HepG2 (cell line): Measurements from ENCODE around the gene SFT2D1. TPM values are rescaled to one million over a fixed set of nuclear protein-coding genes. Genes with fewer than 3 reads are reported as not detected.

Experiments used
- HOXA3 ChIP-seq: sonication (generic); formaldehyde crosslinking; IDR thresholded peaks from 2 replicates; pipeline ENCODE4 v1.5.0; 2020; ENCODE audit warnings: missing genetic modification reagents
- KDM6A ChIP-seq: IDR thresholded peaks from 2 replicates; pipeline ENCODE4 v1.6.1; 2016; ENCODE audit warnings: low read depth
- KLF6 ChIP-seq: IDR thresholded peaks from 2 replicates; pipeline ENCODE4 v1.8.0; 2016; ENCODE audit warnings: missing biosample characterization, missing genetic modification reagents
- MIER3 ChIP-seq: IDR thresholded peaks from 2 replicates; pipeline ENCODE4 v1.6.1; 2016; ENCODE audit warnings: missing compliant biosample characterization, borderline replicate concordance
- SALL1 ChIP-seq: sonication (generic); formaldehyde crosslinking; IDR thresholded peaks from 2 replicates; pipeline ENCODE4 v1.8.0; 2022; ENCODE audit warnings: mild to moderate bottlenecking, missing genetic modification reagents
- SATB2 ChIP-seq: sonication (generic); formaldehyde crosslinking; IDR thresholded peaks from 2 replicates; pipeline ENCODE4 v1.5.0; 2020; ENCODE audit warnings: missing genetic modification reagents
- SCMH1 ChIP-seq: sonication (generic); formaldehyde crosslinking; IDR thresholded peaks from 2 replicates; pipeline ENCODE4 v1.9.0; 2021; ENCODE audit warnings: missing genetic modification reagents, mild to moderate bottlenecking, borderline replicate concordance
- TBL1XR1 ChIP-seq: fragments of 150-350 bp; IDR thresholded peaks from 2 replicates; pipeline ENCODE4 v1.6.1; 2014; ENCODE audit warnings: borderline replicate concordance, low read length; ENCODE audit not compliant: partially characterized antibody
- WIZ ChIP-seq: sonication (generic); formaldehyde crosslinking; IDR thresholded peaks from 2 replicates; pipeline ENCODE4 v1.5.1; 2020; ENCODE audit warnings: mild to moderate bottlenecking, missing genetic modification reagents
- ZNF235 ChIP-seq: sonication (generic); formaldehyde crosslinking; IDR thresholded peaks from 2 replicates; pipeline ENCODE4 v1.8.1; 2023; ENCODE audit warnings: mild to moderate bottlenecking, missing genetic modification reagents, borderline replicate concordance
- ZNF7 ChIP-seq: IDR thresholded peaks from 2 replicates; pipeline ENCODE4 v1.6.1; 2016; ENCODE audit warnings: missing biosample characterization, missing genetic modification reagents
- ZNF713 ChIP-seq: sonication (generic); formaldehyde crosslinking; IDR thresholded peaks from 2 replicates; pipeline ENCODE4 v1.4.0; 2020; ENCODE audit warnings: mild to moderate bottlenecking, missing genetic modification reagents
- ZNF850 ChIP-seq: sonication (generic); formaldehyde crosslinking; conservative IDR thresholded peaks from 2 replicates; pipeline ENCODE4 v1.9.0; 2021; ENCODE audit warnings: mild to moderate bottlenecking, missing genetic modification reagents
- ZSCAN9 ChIP-seq: IDR thresholded peaks from 2 replicates; pipeline ENCODE4 v1.6.1; 2016; ENCODE audit warnings: borderline replicate concordance
- polyA plus RNA-seq, 8 experiments: library from polyadenylated mRNA; depleted of rRNA in 3 of 8; stranded (reverse) in 7 of 8; unstranded in 1 of 8; fragments of >200 nt; fragmentation: Illumina TruSeq in 4 of 8; extraction: Trizol in 4 of 8; gene quantifications; 2 replicates each; pipeline versions ENCODE4 v1.2.1 to v1.2.3, GENCODE V29; 2011 to 2016; ENCODE audit warnings: low read depth in 4 of 8, missing spikeins in 1 of 8, mixed read lengths in 1 of 8; ENCODE audit not compliant: insufficient read depth in 1 of 8
- total RNA-seq, 5 experiments: library from RNA; depleted of rRNA; stranded (reverse); fragments of >200 nt; fragmentation: Illumina TruSeq; extraction: Trizol; gene quantifications; 2 replicates each; pipeline ENCODE4 v1.2.3, GENCODE V29; 2016; ENCODE audit warnings: low read depth in 1 of 5
- TF ChIP-seq, protein P1 (sequence below): sonication (generic); formaldehyde crosslinking; IDR thresholded peaks from 2 replicates; pipeline ENCODE4 v1.4.0; 2020; ENCODE audit warnings: low read depth, missing genetic modification reagents
- TF ChIP-seq, protein P2 (sequence below): sonication (generic); formaldehyde crosslinking; IDR thresholded peaks from 2 replicates; pipeline ENCODE4 v1.5.1; 2020; ENCODE audit warnings: missing genetic modification reagents, mild to moderate bottlenecking, borderline replicate concordance
- TF ChIP-seq, protein P3 (sequence below): sonication (generic); formaldehyde crosslinking; IDR thresholded peaks from 2 replicates; pipeline ENCODE4 v1.8.0; 2023; ENCODE audit warnings: mild to moderate bottlenecking, missing genetic modification reagents
- TF ChIP-seq, protein P4 (sequence below): sonication (generic); formaldehyde crosslinking; IDR thresholded peaks from 2 replicates; pipeline ENCODE4 v1.4.0; 2020; ENCODE audit warnings: missing genetic modification reagents, mild to moderate bottlenecking, borderline replicate concordance
- TF ChIP-seq, protein P5 (sequence below): IDR thresholded peaks from 2 replicates; pipeline ENCODE4 v1.6.1; 2016; ENCODE audit warnings: missing compliant biosample characterization, missing genetic modification reagents, borderline replicate concordance

Gene SFT2D1
- total and polyA plus RNA-seq, 2 of the 13 experiments (the other 11 are each of a cell fraction or from before 2014, with no cell fraction given), result 115 to 147 TPM

DNA sequence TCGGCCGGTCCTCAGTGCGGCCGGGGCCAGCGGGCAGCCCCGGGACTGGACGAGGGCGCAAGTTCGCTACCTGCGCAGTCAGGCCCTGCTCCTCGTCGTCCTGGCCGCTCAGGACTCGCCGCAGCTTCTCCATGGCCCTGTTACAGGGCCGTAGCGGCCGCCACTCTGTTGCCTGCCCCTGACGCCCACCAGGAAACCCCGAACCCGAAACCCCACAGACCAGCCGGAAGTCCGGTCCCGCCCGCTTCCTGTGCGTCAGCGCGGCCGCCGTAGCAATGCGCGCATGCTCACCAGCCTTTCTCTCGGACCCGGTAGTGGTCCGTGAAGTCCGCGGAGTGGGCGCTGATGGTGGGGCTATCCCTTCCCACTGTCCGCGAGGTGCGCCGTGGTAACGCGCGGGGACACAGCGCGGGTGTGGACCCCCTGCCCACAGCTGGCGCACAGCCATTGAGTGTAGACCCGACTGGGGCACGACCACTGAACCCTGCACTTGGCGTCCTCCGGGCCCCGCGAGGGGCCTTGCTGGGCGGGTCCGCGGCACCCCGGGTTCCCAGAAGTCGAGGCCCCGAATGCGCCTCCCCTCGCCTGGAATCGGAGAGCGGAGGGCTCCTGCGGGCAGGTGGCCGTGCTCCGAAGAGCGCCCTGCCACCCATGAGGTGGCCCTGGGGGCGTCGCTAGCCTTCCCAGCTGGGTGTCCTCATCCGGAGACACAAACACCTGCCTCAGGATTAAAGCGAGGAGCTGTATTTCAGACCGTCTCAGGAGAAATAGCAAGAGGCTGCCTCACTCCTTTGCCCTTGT, at the start of gene SFT2D1 (continued):
- TF ChIP-seq, protein P1, sequence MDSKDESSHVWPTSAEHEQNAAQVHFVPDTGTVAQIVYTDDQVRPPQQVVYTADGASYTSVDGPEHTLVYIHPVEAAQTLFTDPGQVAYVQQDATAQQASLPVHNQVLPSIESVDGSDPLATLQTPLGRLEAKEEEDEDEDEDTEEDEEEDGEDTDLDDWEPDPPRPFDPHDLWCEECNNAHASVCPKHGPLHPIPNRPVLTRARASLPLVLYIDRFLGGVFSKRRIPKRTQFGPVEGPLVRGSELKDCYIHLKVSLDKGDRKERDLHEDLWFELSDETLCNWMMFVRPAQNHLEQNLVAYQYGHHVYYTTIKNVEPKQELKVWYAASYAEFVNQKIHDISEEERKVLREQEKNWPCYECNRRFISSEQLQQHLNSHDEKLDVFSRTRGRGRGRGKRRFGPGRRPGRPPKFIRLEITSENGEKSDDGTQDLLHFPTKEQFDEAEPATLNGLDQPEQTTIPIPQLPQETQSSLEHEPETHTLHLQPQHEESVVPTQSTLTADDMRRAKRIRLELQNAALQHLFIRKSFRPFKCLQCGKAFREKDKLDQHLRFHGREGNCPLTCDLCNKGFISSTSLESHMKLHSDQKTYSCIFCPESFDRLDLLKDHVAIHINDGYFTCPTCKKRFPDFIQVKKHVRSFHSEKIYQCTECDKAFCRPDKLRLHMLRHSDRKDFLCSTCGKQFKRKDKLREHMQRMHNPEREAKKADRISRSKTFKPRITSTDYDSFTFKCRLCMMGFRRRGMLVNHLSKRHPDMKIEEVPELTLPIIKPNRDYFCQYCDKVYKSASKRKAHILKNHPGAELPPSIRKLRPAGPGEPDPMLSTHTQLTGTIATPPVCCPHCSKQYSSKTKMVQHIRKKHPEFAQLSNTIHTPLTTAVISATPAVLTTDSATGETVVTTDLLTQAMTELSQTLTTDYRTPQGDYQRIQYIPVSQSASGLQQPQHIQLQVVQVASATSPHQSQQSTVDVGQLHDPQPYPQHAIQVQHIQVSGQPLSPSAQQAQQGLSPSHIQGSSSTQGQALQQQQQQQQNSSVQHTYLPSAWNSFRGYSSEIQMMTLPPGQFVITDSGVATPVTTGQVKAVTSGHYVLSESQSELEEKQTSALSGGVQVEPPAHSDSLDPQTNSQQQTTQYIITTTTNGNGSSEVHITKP (CRISPR knock-in tag), result no peak; the same call in none of the 2 replicates
- TF ChIP-seq ZNF235 (CRISPR knock-in tag) (peak; percentile 97), TBL1XR1 (no peak), MIER3 (peak; percentile 67), SALL1 (CRISPR knock-in tag) (peak; percentile 95), SATB2 (CRISPR knock-in tag) (peak; percentile 81; the same call in 1 of the 2 replicates), WIZ (CRISPR knock-in tag) (peak; percentile 93), ZSCAN9 (CRISPR knock-in tag) (0 out of 2 replicates have a peak, but pooled peaks have one; percentile 81), KLF6 (peak; percentile 94), ZNF713 (CRISPR knock-in tag) (no peak), KDM6A (CRISPR knock-in tag) (no peak), HOXA3 (CRISPR knock-in tag) (peak; percentile 92), SCMH1 (CRISPR knock-in tag) (no peak), ZNF850 (CRISPR knock-in tag) (no peak), ZNF7 (no peak)
- TF ChIP-seq, protein P2, sequence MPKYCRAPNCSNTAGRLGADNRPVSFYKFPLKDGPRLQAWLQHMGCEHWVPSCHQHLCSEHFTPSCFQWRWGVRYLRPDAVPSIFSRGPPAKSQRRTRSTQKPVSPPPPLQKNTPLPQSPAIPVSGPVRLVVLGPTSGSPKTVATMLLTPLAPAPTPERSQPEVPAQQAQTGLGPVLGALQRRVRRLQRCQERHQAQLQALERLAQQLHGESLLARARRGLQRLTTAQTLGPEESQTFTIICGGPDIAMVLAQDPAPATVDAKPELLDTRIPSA (CRISPR knock-in tag), result peak; percentile 89; the same call in 1 of the 2 replicates
- TF ChIP-seq, protein P3, sequence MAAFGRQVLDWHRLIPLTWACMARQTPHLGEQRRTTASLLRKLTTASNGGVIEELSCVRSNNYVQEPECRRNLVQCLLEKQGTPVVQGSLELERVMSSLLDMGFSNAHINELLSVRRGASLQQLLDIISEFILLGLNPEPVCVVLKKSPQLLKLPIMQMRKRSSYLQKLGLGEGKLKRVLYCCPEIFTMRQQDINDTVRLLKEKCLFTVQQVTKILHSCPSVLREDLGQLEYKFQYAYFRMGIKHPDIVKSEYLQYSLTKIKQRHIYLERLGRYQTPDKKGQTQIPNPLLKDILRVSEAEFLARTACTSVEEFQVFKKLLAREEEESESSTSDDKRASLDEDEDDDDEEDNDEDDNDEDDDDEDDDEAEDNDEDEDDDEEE (CRISPR knock-in tag), result peak; percentile 95; the same call in 1 of the 2 replicates
- TF ChIP-seq, protein P4, sequence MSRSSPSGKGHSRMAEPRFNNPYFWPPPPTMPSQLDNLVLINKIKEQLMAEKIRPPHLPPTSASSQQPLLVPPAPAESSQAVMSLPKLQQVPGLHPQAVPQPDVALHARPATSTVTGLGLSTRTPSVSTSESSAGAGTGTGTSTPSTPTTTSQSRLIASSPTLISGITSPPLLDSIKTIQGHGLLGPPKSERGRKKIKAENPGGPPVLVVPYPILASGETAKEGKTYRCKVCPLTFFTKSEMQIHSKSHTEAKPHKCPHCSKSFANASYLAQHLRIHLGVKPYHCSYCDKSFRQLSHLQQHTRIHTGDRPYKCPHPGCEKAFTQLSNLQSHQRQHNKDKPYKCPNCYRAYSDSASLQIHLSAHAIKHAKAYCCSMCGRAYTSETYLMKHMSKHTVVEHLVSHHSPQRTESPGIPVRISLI (CRISPR knock-in tag), result peak; percentile 11; the same call in 1 of the 2 replicates
- TF ChIP-seq, protein P5, sequence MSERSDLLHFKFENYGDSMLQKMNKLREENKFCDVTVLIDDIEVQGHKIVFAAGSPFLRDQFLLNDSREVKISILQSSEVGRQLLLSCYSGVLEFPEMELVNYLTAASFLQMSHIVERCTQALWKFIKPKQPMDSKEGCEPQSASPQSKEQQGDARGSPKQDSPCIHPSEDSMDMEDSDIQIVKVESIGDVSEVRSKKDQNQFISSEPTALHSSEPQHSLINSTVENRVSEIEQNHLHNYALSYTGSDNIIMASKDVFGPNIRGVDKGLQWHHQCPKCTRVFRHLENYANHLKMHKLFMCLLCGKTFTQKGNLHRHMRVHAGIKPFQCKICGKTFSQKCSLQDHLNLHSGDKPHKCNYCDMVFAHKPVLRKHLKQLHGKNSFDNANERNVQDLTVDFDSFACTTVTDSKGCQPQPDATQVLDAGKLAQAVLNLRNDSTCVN (CRISPR knock-in tag), result peak; percentile 69
